T-cell (primary cell): Measurements from ENCODE around the gene TTC12. TPM values are rescaled to one million over a fixed set of nuclear protein-coding genes. Genes with fewer than 3 reads are reported as not detected.

Experiments
- ATAC-seq, 4 experiments: fragments of 200-7000 bp in 3 of 4; fragments of 150-1000 bp in 1 of 4; cut with Tn5 transposase; replicated peaks in 1 of 4; 1 replicate in 3 of 4; 2 replicates in 1 of 4; pipeline ENCODE4 v1.10.0; 2021; ENCODE audit warnings: moderate library complexity in 3 of 4, mild to moderate bottlenecking in 2 of 4, moderate number of reproducible peaks in 1 of 4
- CTCF ChIA-PET, 2 donors: fragments of 300-600 bp; sonication (Branson Sonifier 250); formaldehyde crosslinking; loops; one replicate each; lab custom pipeline; 2022; ENCODE audit warnings: antibody characterized with exemption in 2 of 2; lab: Charles Lee
- POLR2A ChIA-PET, 2 donors: fragments of 300-600 bp; sonication (Branson Sonifier 250); formaldehyde crosslinking; loops; one replicate each; lab custom pipeline; 2022; ENCODE audit warnings: antibody characterized with exemption in 2 of 2; lab: Charles Lee
- DNase-seq, 35 experiments: peaks; one replicate each; pipeline versions ENCODE4 v3.0.0 to v3.0.0-alpha.2; 2013 to 2023
- H3K27ac ChIP-seq: one replicate; pipeline ENCODE4 v1.5.1; 2013; ENCODE audit warnings: low read length
- H3K27me3 ChIP-seq, 2 experiments: replicated peaks in 1 of 2; 1 replicate in 1 of 2; 2 replicates in 1 of 2; pipeline versions ENCODE4 v1.6.1 to v1.7.0; 2013; ENCODE audit warnings: low read length in 1 of 2, mixed read lengths in 1 of 2; ENCODE audit not compliant: control insufficient read depth in 2 of 2, insufficient read depth in 2 of 2; ENCODE audit errors: extremely low read depth in 1 of 2
- H3K36me3 ChIP-seq, 2 donors: 1 replicate in 1 of 2; 2 replicates in 1 of 2; pipeline versions ENCODE4 v1.6.1 to v1.7.0; 2013; ENCODE audit warnings: low read length in 1 of 2; ENCODE audit not compliant: control insufficient read depth in 2 of 2, insufficient read depth in 1 of 2; ENCODE audit errors: extremely low read depth in 1 of 2
- H3K4me1 ChIP-seq, 2 experiments: 1 replicate in 1 of 2; 2 replicates in 1 of 2; pipeline versions ENCODE4 v1.6.1 to v1.7.0; 2013; ENCODE audit warnings: low read length in 2 of 2, mixed read lengths in 1 of 2; ENCODE audit not compliant: insufficient read depth in 2 of 2, control insufficient read depth in 1 of 2; ENCODE audit errors: extremely low read depth in 1 of 2
- H3K4me3 ChIP-seq, 2 donors: 1 replicate in 1 of 2; 2 replicates in 1 of 2; pipeline versions ENCODE4 v1.5.1 to v1.7.0; 2013; ENCODE audit warnings: mild to moderate bottlenecking in 2 of 2, low read length in 1 of 2, moderate library complexity in 1 of 2; ENCODE audit not compliant: control insufficient read depth in 1 of 2; ENCODE audit errors: extremely low read depth in 1 of 2
- H3K9me3 ChIP-seq: 2 replicates; pipeline ENCODE4 v1.7.0; 2013
- H3K27ac Mint-ChIP-seq, 2 donors: one replicate each; pipeline ENCODE4 v1.8.0; 2020 to 2021; ENCODE audit warnings: mild to moderate bottlenecking in 2 of 2, mixed read lengths in 2 of 2
- H3K27me3 Mint-ChIP-seq, 2 donors: one replicate each; pipeline ENCODE4 v1.8.0; 2021 to 2022; ENCODE audit warnings: mixed read lengths in 2 of 2
- H3K36me3 Mint-ChIP-seq: one replicate; pipeline ENCODE4 v1.8.0; 2021; ENCODE audit warnings: mixed read lengths
- H3K4me1 Mint-ChIP-seq, 3 donors: one replicate each; pipeline ENCODE4 v1.8.0; 2020 to 2022; ENCODE audit warnings: mixed read lengths in 3 of 3, mild to moderate bottlenecking in 1 of 3
- H3K4me3 Mint-ChIP-seq, 3 donors: one replicate each; pipeline ENCODE4 v1.8.0; 2020 to 2022; ENCODE audit warnings: mild to moderate bottlenecking in 3 of 3, mixed read lengths in 3 of 3, moderate library complexity in 3 of 3
- H3K9me3 Mint-ChIP-seq, 3 donors: one replicate each; pipeline ENCODE4 v1.8.0; 2020 to 2022; ENCODE audit warnings: mixed read lengths in 3 of 3
- WGBS: methylation state at CpG from one replicate; pipeline ENCODE4 v1.1.5; 2013; ENCODE audit warnings: missing lambda C conversion rate; ENCODE audit not compliant: insufficient coverage; 5-methylcytosine and 5-hydroxymethylcytosine counted together
- total RNA-seq, 35 experiments: library from RNA in 6 of 35; stranded (reverse) in 6 of 35; fragments of 120-200 nt in 1 of 35; gene quantifications; one replicate each; pipeline versions ENCODE4 v1.2.1 to v1.2.4 and lab custom pipeline; 2013 to 2026

The TTC12 gene
- total RNA-seq, 5 donors from 2014 or later (not counting 1 experiment from before 2014, with no cell fraction given): 29.0 to 63.8 (median 45.2) TPM

DNA sequence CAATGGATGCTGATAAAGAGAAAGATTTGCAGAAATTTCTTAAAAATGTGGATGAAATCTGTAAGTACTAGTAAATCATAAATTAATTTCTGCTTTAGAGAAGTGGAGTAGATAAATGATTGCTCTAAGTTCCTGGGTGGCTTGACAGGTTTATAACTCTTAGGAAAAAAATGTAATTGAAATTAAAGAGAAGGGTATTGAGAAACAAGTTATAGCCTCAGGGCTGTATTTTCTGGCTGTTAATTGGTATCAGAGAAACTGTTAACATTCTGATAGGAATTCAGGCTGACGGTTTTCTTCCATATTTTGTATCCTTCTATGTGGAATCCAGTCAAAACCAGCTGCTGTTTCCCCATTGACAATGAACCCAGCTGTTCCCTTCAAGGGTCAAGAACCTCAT is 1.9 kb downstream of the TTC12 start:
- WGBS: 100% methylated on average over 1 of the region's 1 CpG
- POLR2A ChIA-PET: no interaction called here

DNA sequence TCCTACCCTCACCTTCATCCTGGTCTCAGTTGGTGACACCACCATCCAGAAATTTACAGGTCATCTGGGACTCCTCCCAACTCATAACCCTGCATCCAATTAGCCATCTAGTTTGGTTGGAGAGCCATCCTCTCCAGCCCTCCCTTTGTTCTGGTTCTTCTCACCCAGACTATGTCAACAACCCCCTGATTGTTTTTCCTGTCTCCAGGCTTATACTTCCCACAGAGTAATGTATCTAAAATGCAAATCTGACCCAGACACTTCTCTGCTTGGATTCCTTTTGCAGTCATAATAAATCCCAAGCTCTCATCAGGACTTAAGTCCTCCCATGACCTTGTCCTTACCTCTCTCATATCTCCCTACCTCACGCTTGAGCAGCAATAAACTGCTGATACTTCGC is 3.0 kb downstream of the TTC12 start:
- Mint-ChIP-seq H3K36me3 (peaks cover 43% of the 10 kb centered on the region), H3K27ac (no peak overlapping the region), H3K9me3 (peaks cover 0 to 5% (median 0%) of the 10 kb centered on the region in 3 donors), H3K27me3 (no peaks in the 10 kb centered on the region), H3K4me1 (peaks cover 51 to 69% (median 52%) of the 10 kb centered on the region in 3 donors), H3K4me3 (peak overlapping the region in 1 of 3 donors; percentile 2)
- peaks cover 7 to 19% of the 10 kb centered on the region in 2 experiments for H3K4me1 ChIP-seq
- H3K4me3 ChIP-seq: no peak overlapping the region
- ATAC-seq (no peak), DNase-seq (no peak)
- WGBS: 100% methylated on average over 2 of the region's 2 CpGs
- no peaks in the 10 kb centered on the region for H3K27me3 ChIP-seq
- no peak overlapping the region for H3K27ac ChIP-seq
- peaks cover 0 to 11% of the 10 kb centered on the region in 2 donors for H3K36me3 ChIP-seq
- CTCF ChIA-PET: interaction anchor here (0.5 to 1.1 kb wide), 2 partner anchors 28 to 1036 kb away, joined by 3 to 4 read pairs; no protein-coding TSS in a partner anchor
- POLR2A ChIA-PET: interaction anchor here in 1 of 2 donors (0.6 kb wide), 1 partner anchor 543 kb away, joined by 3 read pairs; no protein-coding TSS in a partner anchor
- no peaks in the 10 kb centered on the region for H3K9me3 ChIP-seq

More for the DNA sequence above, 1.9 kb downstream of the TTC12 start:
- peaks cover 0 to 5% (median 0%) of the 10 kb centered on the region in 3 donors for H3K9me3 Mint-ChIP-seq
- ATAC-seq (no peak), DNase-seq (no peak)
- Histone ChIP-seq H3K9me3 (no peaks in the 10 kb centered on the region), H3K36me3 (peaks cover 0 to 11% of the 10 kb centered on the region in 2 donors), H3K4me3 (no peak overlapping the region), H3K27me3 (no peaks in the 10 kb centered on the region), H3K4me1 (peaks cover 7 to 19% of the 10 kb centered on the region in 2 experiments), H3K27ac (no peak overlapping the region)
- H3K27me3 Mint-ChIP-seq: no peaks in the 10 kb centered on the region
- H3K4me3 Mint-ChIP-seq: peak overlapping the region in 1 of 3 donors; percentile 84
- peak overlapping the region in 1 of 2 donors; percentile 36 for H3K27ac Mint-ChIP-seq
- H3K4me1 Mint-ChIP-seq: peaks cover 44 to 61% (median 53%) of the 10 kb centered on the region in 3 donors
- peaks cover 39% of the 10 kb centered on the region for H3K36me3 Mint-ChIP-seq
- CTCF ChIA-PET: interaction anchor here (0.9 to 1.1 kb wide), 2 partner anchors 27 to 1097 kb away, joined by 3 read pairs; no protein-coding TSS in a partner anchor

DNA sequence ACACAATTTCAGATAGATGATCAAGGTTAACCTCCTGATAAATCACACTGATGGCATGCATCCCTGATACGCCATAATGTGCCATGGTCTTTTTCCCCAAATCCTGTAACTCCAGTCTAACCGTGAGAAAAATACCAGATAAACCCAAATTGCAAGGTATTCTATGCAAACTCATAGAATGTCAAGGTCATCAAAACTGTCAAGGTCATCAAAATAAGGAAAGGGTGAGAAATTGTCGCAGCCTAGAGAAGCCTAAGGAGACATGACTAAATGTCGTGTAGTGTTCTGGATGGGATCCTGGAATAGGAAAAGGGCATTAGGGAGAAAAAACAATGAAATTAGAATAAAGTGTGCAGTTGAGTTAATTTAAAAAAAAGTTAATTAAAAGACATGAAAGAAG is 4.7 kb downstream of the TTC12 start:
- Mint-ChIP-seq H3K27me3 (no peaks in the 10 kb centered on the region), H3K9me3 (peaks cover 0 to 5% (median 0%) of the 10 kb centered on the region in 3 donors), H3K4me1 (peaks cover 43 to 70% (median 44%) of the 10 kb centered on the region in 3 donors), H3K4me3 (no peak overlapping the region), H3K36me3 (peaks cover 52% of the 10 kb centered on the region), H3K27ac (no peak overlapping the region)
- no peaks in the 10 kb centered on the region for H3K9me3 ChIP-seq
- DNase-seq (no peak), ATAC-seq (no peak)
- no peak overlapping the region for H3K4me3 ChIP-seq
- no peaks in the 10 kb centered on the region for H3K27me3 ChIP-seq
- peaks cover 0 to 23% of the 10 kb centered on the region in 2 donors for H3K36me3 ChIP-seq
- H3K4me1 ChIP-seq: peaks cover 0 to 9% of the 10 kb centered on the region in 2 experiments
- H3K27ac ChIP-seq: no peak overlapping the region
- CTCF ChIA-PET: interaction anchor here in 1 of 2 donors (1.5 kb wide), 1 partner anchor 29 kb away, joined by 3 read pairs; no protein-coding TSS in a partner anchor
- POLR2A ChIA-PET: interaction anchor here in 1 of 2 donors (0.6 kb wide), 1 partner anchor 483 kb away, joined by 3 read pairs; no protein-coding TSS in a partner anchor
- 100% methylated on average over 2 of the region's 4 CpGs for WGBS

DNA sequence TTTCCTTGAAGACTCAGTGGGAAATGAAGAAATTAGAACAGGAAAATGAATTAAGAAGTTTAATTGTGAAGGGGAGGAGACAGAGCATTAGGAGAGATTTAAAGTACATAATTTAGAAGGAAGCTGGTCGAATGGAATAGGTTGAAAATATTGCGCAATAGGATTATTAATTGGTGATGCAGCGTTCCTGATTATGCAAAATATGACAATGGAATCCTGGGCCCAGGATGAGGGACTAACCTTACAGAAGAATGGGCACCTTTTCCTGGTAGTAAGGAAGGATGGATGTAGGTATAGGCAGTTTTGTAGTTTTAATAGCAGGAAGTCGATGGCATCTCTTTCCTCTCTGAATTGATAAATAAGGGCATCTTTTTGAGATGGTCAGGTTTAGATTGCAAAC is 7.8 kb downstream of the TTC12 start:
- Histone ChIP-seq H3K36me3 (peaks cover 0 to 47% of the 10 kb centered on the region in 2 donors), H3K4me3 (no peak overlapping the region), H3K27ac (no peak overlapping the region), H3K27me3 (no peaks in the 10 kb centered on the region), H3K9me3 (no peaks in the 10 kb centered on the region), H3K4me1 (no peaks in the 10 kb centered on the region)
- WGBS: 95% methylated on average over 2 of the region's 4 CpGs
- peaks cover 0 to 5% (median 0%) of the 10 kb centered on the region in 3 donors for H3K9me3 Mint-ChIP-seq
- peaks cover 22 to 47% (median 23%) of the 10 kb centered on the region in 3 donors for H3K4me1 Mint-ChIP-seq
- H3K36me3 Mint-ChIP-seq: peaks cover 73% of the 10 kb centered on the region
- no peak for DNase-seq
- H3K27me3 Mint-ChIP-seq: no peaks in the 10 kb centered on the region
- no peak overlapping the region for H3K4me3 Mint-ChIP-seq
- ATAC-seq: no peak
- CTCF ChIA-PET: no interaction called here
- H3K27ac Mint-ChIP-seq: no peak overlapping the region
- POLR2A ChIA-PET: no interaction called here

DNA sequence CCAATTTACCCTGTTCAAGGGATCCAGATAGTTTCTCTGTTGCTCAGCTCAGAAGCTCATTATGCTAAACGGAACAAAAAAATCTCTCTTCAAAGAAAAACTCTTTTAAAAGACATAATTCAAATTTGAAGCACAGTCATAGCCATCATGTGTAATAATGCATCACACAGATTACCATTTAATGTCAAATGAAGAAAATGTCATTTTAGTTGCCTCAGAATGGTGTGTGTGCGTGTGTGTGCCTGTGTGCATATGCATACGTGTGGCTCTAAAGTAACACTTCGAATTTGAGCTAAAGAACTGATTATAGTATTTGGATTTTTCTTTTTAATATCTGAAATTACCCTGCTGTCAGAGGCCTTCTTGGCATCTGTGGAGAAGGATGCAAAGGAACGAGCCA is 9.9 kb downstream of the TTC12 start:
- Mint-ChIP-seq H3K9me3 (no peaks in the 10 kb centered on the region), H3K27me3 (no peaks in the 10 kb centered on the region), H3K27ac (no peak overlapping the region), H3K4me3 (no peak overlapping the region), H3K36me3 (peaks cover 73% of the 10 kb centered on the region), H3K4me1 (peaks cover 13 to 28% (median 15%) of the 10 kb centered on the region in 3 donors)
- CTCF ChIA-PET: interaction anchor here (0.7 to 1.1 kb wide), 2 partner anchors 10 to 12 kb away, joined by 3 read pairs; partner anchors contain the start of gene TTC12 (in 1 of the 2)
- peaks cover 0 to 51% of the 10 kb centered on the region in 2 donors for H3K36me3 ChIP-seq
- no peaks in the 10 kb centered on the region for H3K4me1 ChIP-seq
- no peak for ATAC-seq
- H3K27me3 ChIP-seq: no peaks in the 10 kb centered on the region
- POLR2A ChIA-PET: interaction anchor here in 1 of 2 donors (0.8 kb wide), 1 partner anchor 10 kb away, joined by 4 read pairs; no protein-coding TSS in a partner anchor
- no peaks in the 10 kb centered on the region for H3K9me3 ChIP-seq
- H3K27ac ChIP-seq: no peak overlapping the region
- no peak overlapping the region for H3K4me3 ChIP-seq
- no peak for DNase-seq
- 100% methylated on average over 3 of the region's 5 CpGs for WGBS

DNA sequence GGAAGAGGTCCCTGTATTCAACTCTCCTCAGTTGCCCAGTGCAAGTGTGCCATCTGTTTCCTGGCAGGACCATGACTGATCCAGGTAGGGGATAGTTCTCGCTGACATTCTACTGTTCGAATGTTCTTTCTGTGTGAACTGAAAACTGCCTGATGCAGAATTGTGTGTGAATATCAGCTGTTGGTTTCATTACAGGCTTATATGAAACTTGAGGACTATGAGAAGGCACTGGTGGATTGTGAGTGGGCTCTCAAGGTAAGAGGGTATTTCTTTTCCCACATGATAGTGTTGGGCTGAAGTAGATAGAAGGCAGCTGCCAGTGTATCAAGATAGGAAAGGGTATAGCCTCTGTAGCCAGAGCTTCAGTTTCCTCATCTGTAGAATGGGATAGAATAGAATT is 15.3 kb downstream of the TTC12 start:
- H3K4me3 Mint-ChIP-seq: no peak overlapping the region
- H3K27me3 Mint-ChIP-seq: no peaks in the 10 kb centered on the region
- Histone ChIP-seq H3K27me3 (no peaks in the 10 kb centered on the region), H3K4me3 (no peak overlapping the region), H3K36me3 (peaks cover 0 to 83% of the 10 kb centered on the region in 2 donors), H3K4me1 (no peaks in the 10 kb centered on the region), H3K27ac (no peak overlapping the region), H3K9me3 (no peaks in the 10 kb centered on the region)
- no peaks in the 10 kb centered on the region for H3K9me3 Mint-ChIP-seq
- CTCF ChIA-PET: no interaction called here
- POLR2A ChIA-PET: no interaction called here
- no peak overlapping the region for H3K27ac Mint-ChIP-seq
- WGBS: no CpG with 5 or more reads among the region's 2 CpGs
- H3K36me3 Mint-ChIP-seq: peaks cover 80% of the 10 kb centered on the region
- no peaks in the 10 kb centered on the region for H3K4me1 Mint-ChIP-seq
- no peak for ATAC-seq
- DNase-seq: no peak
